HepG2 (cell line): ENCODE measurements around the gene EXTL2. TPM values are rescaled to one million over a fixed set of nuclear protein-coding genes. Genes with fewer than 3 reads are reported as not detected.

Experiments
- ATAC-seq: fragments of 200-7000 bp; cut with Tn5 transposase; 3 replicates; pipeline ENCODE4 v1.9.1; 2020; ENCODE audit warnings: mild to moderate bottlenecking, moderate library complexity
- BruUV-seq: library from RNA; stranded (reverse); fragments of 400-500 nt; replicated peaks from 2 replicates; lab custom pipeline; 2021; lab: Mats Ljungman, UMichigan
- CTCF ChIA-PET: fragments of 300-600 bp; formaldehyde crosslinking; extraction: SDS; loops from one replicate; lab custom pipeline; 2021; ENCODE audit warnings: low total read pairs, inconsistent platforms, low intra/inter-chr PET ratio; lab: Yijun Ruan, JAX
- POLR2A ChIA-PET: fragments of 350-600 bp; sonication (Branson Sonifier 250); formaldehyde crosslinking; loops from one replicate; lab custom pipeline; 2020; ENCODE audit warnings: antibody characterized with exemption, inconsistent platforms; lab: Yijun Ruan, JAX
- DNase-seq: peaks from one replicate; pipeline ENCODE4 v3.0.0-alpha.2; 2015; ENCODE audit warnings: low spot score
- FAIRE-seq: peaks from 3 replicates; lab custom pipeline; 2011; peaks lifted over from hg19 to GRCh38; lab: Jason Lieb, UNC
- H2AFZ ChIP-seq: one replicate; pipeline ENCODE4 v1.6.1; 2011; ENCODE audit warnings: low read length, inconsistent platforms
- H3K27ac ChIP-seq: fragments of 300-600 bp; 3 replicates; pipeline ENCODE4 v1.8.0; 2011; ENCODE audit warnings: mixed run types, mild to moderate bottlenecking, mixed read lengths, low read length, inconsistent platforms; ENCODE audit not compliant: insufficient read depth; ENCODE audit errors: extremely low read length
- H3K27me3 ChIP-seq, 2 experiments: fragments of 200-600 bp in 1 of 2; 2 replicates in 1 of 2; 3 replicates in 1 of 2; pipeline versions ENCODE4 v1.6.0 to v1.8.0; 2011; ENCODE audit warnings: low read length in 2 of 2, mild to moderate bottlenecking in 2 of 2, moderate library complexity in 2 of 2, inconsistent platforms in 1 of 2; ENCODE audit not compliant: insufficient read depth in 2 of 2, control insufficient read depth in 1 of 2
- H3K36me3 ChIP-seq, 2 experiments: fragments of 200-600 bp in 1 of 2; replicated peaks in 1 of 2; 2 replicates in 1 of 2; 3 replicates in 1 of 2; pipeline versions ENCODE4 v1.5.1 to v1.8.0; 2011; ENCODE audit warnings: low read length in 2 of 2, inconsistent platforms in 1 of 2; ENCODE audit not compliant: insufficient read depth in 2 of 2, control insufficient read depth in 1 of 2
- H3K4me1 ChIP-seq: 2 replicates; pipeline ENCODE4 v1.5.1; 2012; ENCODE audit warnings: low read length, inconsistent platforms; ENCODE audit not compliant: insufficient read depth
- H3K4me2 ChIP-seq: 2 replicates; pipeline ENCODE4 v1.6.0; 2011; ENCODE audit warnings: low read depth, low read length, inconsistent platforms
- H3K4me3 ChIP-seq, 3 experiments: fragments of 200-600 bp in 1 of 3; sonication (generic), shearing (Covaris generic) in 1 of 3; replicated peaks in 1 of 3; 2 replicates each; pipeline ENCODE4 v1.5.1; 2011 to 2016; ENCODE audit warnings: low read length in 3 of 3, inconsistent platforms in 2 of 3, low read depth in 2 of 3, mild to moderate bottlenecking in 2 of 3, control low read depth in 1 of 3, mixed read lengths in 1 of 3; ENCODE audit not compliant: insufficient read depth in 1 of 3
- H3K79me2 ChIP-seq: one replicate; pipeline ENCODE4 v1.6.1; 2011; ENCODE audit warnings: low read length, inconsistent platforms; ENCODE audit not compliant: insufficient read depth
- H3K9ac ChIP-seq: 2 replicates; pipeline ENCODE4 v1.6.0; 2011; ENCODE audit warnings: mild to moderate bottlenecking, low read depth, low read length, inconsistent platforms; ENCODE audit not compliant: insufficient read depth
- H3K9me3 ChIP-seq: 2 replicates; pipeline ENCODE4 v1.5.1; 2012; ENCODE audit warnings: mild to moderate bottlenecking, low read length
- H4K20me1 ChIP-seq: 2 replicates; pipeline ENCODE4 v1.6.0; 2011; ENCODE audit warnings: inconsistent platforms, mild to moderate bottlenecking, low read length, moderate library complexity; ENCODE audit not compliant: insufficient read depth
- WGBS: methylation state at CpG from one replicate; pipeline ENCODE4 v1.1.6; 2017; ENCODE audit warnings: low lambda C conversion rate; 5-methylcytosine and 5-hydroxymethylcytosine counted together
- in situ Hi-C: cut with HindIII; loops from 2 replicates; pipeline ENCODE4 v1.10.0; 2017; ENCODE audit warnings: low pct_unique_long_range_greater_than_20kb; ENCODE audit not compliant: extremely low pct_ligation_motif_present
- intact Hi-C: fragments of 100-400 bp; cut with micrococcal nuclease; formaldehyde crosslinking; loops from one replicate; pipeline ENCODE4 v1.10.0; 2022; ENCODE audit not compliant: unreplicated experiment
- polyA plus RNA-seq, 8 experiments: library from polyadenylated mRNA; depleted of rRNA in 3 of 8; stranded (reverse) in 7 of 8; unstranded in 1 of 8; fragments of >200 nt; fragmentation: Illumina TruSeq in 4 of 8; extraction: Trizol in 4 of 8; gene quantifications; 2 replicates each; pipeline versions ENCODE4 v1.2.1 to v1.2.3, GENCODE V29; 2011 to 2016; ENCODE audit warnings: low read depth in 4 of 8, missing spikeins in 1 of 8, mixed read lengths in 1 of 8; ENCODE audit not compliant: insufficient read depth in 1 of 8
- total RNA-seq, 5 experiments: library from RNA; depleted of rRNA; stranded (reverse); fragments of >200 nt; fragmentation: Illumina TruSeq; extraction: Trizol; gene quantifications; 2 replicates each; pipeline ENCODE4 v1.2.3, GENCODE V29; 2016; ENCODE audit warnings: low read depth in 1 of 5
- TF ChIP-seq, protein P1 (sequence below): sonication (generic); formaldehyde crosslinking; IDR thresholded peaks from 2 replicates; pipeline ENCODE4 v1.5.1; 2020; ENCODE audit warnings: mild to moderate bottlenecking, moderate library complexity, missing genetic modification reagents
- TF ChIP-seq, protein P2 (sequence below): sonication (generic); formaldehyde crosslinking; IDR thresholded peaks from 2 replicates; pipeline ENCODE4 v1.4.0; 2020; ENCODE audit warnings: mild to moderate bottlenecking, missing genetic modification reagents, borderline replicate concordance

The EXTL2 gene
- total and polyA plus RNA-seq, 2 of the 13 experiments (the other 11 are each of a cell fraction or from before 2014, with no cell fraction given) = 22.0 to 23.5 TPM

DNA sequence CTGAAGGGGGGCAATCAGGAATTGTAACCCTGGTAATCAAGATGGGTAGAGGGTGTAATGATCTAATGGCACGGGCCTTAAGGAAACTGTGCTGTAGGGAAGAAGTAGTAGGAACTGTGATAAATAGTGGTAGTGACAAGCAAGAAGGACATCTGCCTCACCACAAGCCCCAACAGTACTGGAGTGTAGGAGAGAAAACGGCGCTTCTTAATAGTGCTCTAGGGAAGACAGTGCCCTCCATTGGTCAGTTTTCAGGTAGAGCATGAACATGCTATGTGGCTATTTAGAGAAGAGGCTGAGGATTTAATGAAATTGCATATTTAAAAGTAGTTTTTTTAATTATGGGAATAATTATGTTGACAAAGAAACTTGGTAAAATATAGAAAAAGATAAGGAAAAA is 33.5 kb upstream of the EXTL2 start:
- Histone ChIP-seq H2AFZ (no peak overlapping the region), H3K27me3 (no peaks in the 10 kb centered on the region), H3K9ac (no peak overlapping the region), H3K4me3 (no peak overlapping the region), H3K27ac (no peak overlapping the region), H3K4me1 (no peaks in the 10 kb centered on the region), H3K36me3 (peaks cover 0 to 26% of the 10 kb centered on the region in 2 experiments; a peak in 4 of 5 replicates), H3K4me2 (no peak overlapping the region), H4K20me1 (no peaks in the 10 kb centered on the region), H3K79me2 (no peaks in the 10 kb centered on the region)
- no TSS peak for BruUV-seq
- ChIA-PET POLR2A (no interaction called here), CTCF (no interaction called here)
- DNase-seq (no peak), ATAC-seq (peak; percentile 55; the same call in 2 of the 3 replicates)
- WGBS = 92% methylated on average over 3 of the region's 3 CpGs
- TF ChIP-seq, protein P1, sequence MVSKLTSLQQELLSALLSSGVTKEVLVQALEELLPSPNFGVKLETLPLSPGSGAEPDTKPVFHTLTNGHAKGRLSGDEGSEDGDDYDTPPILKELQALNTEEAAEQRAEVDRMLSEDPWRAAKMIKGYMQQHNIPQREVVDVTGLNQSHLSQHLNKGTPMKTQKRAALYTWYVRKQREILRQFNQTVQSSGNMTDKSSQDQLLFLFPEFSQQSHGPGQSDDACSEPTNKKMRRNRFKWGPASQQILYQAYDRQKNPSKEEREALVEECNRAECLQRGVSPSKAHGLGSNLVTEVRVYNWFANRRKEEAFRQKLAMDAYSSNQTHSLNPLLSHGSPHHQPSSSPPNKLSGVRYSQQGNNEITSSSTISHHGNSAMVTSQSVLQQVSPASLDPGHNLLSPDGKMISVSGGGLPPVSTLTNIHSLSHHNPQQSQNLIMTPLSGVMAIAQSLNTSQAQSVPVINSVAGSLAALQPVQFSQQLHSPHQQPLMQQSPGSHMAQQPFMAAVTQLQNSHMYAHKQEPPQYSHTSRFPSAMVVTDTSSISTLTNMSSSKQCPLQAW (CRISPR knock-in tag) = no peak
- TF ChIP-seq, protein P2, sequence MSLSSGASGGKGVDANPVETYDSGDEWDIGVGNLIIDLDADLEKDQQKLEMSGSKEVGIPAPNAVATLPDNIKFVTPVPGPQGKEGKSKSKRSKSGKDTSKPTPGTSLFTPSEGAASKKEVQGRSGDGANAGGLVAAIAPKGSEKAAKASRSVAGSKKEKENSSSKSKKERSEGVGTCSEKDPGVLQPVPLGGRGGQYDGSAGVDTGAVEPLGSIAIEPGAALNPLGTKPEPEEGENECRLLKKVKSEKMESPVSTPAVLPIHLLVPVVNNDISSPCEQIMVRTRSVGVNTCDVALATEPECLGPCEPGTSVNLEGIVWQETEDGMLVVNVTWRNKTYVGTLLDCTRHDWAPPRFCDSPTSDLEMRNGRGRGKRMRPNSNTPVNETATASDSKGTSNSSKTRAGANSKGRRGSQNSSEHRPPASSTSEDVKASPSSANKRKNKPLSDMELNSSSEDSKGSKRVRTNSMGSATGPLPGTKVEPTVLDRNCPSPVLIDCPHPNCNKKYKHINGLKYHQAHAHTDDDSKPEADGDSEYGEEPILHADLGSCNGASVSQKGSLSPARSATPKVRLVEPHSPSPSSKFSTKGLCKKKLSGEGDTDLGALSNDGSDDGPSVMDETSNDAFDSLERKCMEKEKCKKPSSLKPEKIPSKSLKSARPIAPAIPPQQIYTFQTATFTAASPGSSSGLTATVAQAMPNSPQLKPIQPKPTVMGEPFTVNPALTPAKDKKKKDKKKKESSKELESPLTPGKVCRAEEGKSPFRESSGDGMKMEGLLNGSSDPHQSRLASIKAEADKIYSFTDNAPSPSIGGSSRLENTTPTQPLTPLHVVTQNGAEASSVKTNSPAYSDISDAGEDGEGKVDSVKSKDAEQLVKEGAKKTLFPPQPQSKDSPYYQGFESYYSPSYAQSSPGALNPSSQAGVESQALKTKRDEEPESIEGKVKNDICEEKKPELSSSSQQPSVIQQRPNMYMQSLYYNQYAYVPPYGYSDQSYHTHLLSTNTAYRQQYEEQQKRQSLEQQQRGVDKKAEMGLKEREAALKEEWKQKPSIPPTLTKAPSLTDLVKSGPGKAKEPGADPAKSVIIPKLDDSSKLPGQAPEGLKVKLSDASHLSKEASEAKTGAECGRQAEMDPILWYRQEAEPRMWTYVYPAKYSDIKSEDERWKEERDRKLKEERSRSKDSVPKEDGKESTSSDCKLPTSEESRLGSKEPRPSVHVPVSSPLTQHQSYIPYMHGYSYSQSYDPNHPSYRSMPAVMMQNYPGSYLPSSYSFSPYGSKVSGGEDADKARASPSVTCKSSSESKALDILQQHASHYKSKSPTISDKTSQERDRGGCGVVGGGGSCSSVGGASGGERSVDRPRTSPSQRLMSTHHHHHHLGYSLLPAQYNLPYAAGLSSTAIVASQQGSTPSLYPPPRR = no peak
- TF ChIP-seq, all 625 proteins: peak for 0
- no peaks in the 10 kb centered on the region for H3K9me3 ChIP-seq
- in situ Hi-C loops (loop anchor here (5.0 kb wide), 1 partner anchor 309 kb away; the partner anchor contains the start of gene S1PR1), intact Hi-C loops (no loop called here)
- no peak for FAIRE-seq
